Sigmoid colon (tissue), 4 donors: Measurements from ENCODE around the gene KIF6.

Experiments
- CTCF ChIP-seq, 4 experiments: fragments of 450-650 bp in 3 of 4; fragments of 200-600 bp in 1 of 4; IDR thresholded peaks; one replicate each; pipeline ENCODE4 v1.5.1; 2016 to 2019; ENCODE audit warnings: antibody characterized with exemption in 4 of 4, mild to moderate bottlenecking in 3 of 4, moderate library complexity in 2 of 4
- EP300 ChIP-seq, 4 donors: sonication (generic); formaldehyde crosslinking; IDR thresholded peaks; one replicate each; pipeline ENCODE4 v1.6.1; 2017; ENCODE audit warnings: antibody characterized with exemption in 4 of 4
- POLR2A ChIP-seq, 2 donors: fragments of 450-650 bp; IDR thresholded peaks; one replicate each; pipeline ENCODE4 v1.6.1; 2016; ENCODE audit warnings: antibody characterized with exemption in 2 of 2, mild to moderate bottlenecking in 2 of 2, moderate library complexity in 2 of 2

GRCh38 chr6:39353698-39354315 lies 371.4 kb downstream of the KIF6 start:
- no peak for TF ChIP-seq CTCF (IDR thresholded peaks at IDR 0.05)
- no peak for TF ChIP-seq EP300 (IDR thresholded peaks at IDR 0.05)
- TF ChIP-seq POLR2A (IDR thresholded peaks at IDR 0.05): no peak
